HTR-8/SVneo (cell line): ENCODE measurements around the gene PLEKHA5.
"Not testable (repeated sequence)": the region's sequence is repeated elsewhere in the genome, so short reads cannot be mapped to it uniquely, and the experiment has no call there.

ENCODE experiments used
- DNase-seq: peaks from one replicate; pipeline ENCODE4 v3.0.0; 2011; ENCODE audit warnings: low spot score, mixed read lengths; ENCODE audit not compliant: insufficient read length
- FAIRE-seq: peaks from 2 replicates; lab custom pipeline; 2011; peaks lifted over from hg19 to GRCh38; lab: Jason Lieb, UNC

The PLEKHA5 gene, protein sequence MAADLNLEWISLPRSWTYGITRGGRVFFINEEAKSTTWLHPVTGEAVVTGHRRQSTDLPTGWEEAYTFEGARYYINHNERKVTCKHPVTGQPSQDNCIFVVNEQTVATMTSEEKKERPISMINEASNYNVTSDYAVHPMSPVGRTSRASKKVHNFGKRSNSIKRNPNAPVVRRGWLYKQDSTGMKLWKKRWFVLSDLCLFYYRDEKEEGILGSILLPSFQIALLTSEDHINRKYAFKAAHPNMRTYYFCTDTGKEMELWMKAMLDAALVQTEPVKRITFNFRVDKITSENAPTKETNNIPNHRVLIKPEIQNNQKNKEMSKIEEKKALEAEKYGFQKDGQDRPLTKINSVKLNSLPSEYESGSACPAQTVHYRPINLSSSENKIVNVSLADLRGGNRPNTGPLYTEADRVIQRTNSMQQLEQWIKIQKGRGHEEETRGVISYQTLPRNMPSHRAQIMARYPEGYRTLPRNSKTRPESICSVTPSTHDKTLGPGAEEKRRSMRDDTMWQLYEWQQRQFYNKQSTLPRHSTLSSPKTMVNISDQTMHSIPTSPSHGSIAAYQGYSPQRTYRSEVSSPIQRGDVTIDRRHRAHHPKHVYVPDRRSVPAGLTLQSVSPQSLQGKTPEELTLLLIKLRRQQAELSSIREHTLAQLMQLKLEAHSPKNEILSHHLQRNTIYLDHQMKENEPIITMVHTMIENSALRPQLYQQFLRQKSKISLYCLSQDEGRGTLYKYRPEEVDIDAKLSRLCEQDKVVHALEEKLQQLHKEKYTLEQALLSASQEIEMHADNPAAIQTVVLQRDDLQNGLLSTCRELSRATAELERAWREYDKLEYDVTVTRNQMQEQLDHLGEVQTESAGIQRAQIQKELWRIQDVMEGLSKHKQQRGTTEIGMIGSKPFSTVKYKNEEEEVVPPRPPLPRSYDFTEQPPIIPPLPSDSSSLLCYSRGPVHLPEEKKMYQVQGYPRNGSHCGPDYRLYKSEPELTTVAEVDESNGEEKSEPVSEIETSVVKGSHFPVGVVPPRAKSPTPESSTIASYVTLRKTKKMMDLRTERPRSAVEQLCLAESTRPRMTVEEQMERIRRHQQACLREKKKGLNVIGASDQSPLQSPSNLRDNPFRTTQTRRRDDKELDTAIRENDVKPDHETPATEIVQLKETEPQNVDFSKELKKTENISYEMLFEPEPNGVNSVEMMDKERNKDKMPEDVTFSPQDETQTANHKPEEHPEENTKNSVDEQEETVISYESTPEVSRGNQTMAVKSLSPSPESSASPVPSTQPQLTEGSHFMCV

DNA sequence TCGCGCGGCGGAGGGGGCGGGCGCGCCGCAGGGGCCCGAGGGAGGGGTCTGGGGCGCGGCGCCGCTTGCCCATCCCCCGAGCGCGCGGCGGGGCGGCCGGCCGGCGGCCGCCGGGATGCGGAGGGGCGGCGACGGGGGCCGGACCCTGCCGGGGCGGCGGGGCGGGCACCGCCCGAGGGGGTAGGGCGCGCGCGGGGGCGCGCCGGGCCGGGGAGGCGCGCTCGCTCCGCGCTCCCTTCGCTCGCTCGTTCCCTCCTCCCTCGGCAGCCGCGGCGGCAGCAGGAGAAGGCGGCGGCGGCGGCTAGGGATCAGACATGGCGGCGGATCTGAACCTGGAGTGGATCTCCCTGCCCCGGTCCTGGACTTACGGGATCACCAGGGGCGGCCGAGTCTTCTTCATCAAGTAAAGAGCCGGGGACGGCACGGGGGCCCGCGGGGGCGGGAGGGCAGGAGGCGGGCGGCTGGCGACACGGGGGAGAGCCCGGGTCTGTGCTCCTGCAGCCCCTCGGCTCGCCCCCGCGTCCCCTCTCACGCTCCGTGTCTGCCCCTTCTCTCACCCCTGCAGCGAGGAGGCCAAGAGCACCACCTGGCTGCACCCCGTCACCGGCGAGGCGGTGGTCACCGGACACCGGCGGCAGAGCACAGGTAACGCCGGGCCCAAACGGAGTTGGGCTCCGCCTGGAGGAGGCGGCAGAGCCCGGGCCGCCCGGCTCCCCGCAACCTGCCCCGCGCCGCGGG lies at the start of gene PLEKHA5:
Gene PLEKHA5 (plus strand): TSS at position 248 of the 738 bp plus-strand sequence. CDS start 67 bp downstream, at position 315.
- FAIRE-seq (peak; percentile 88), DNase-seq (peak; percentile 52)

DNA sequence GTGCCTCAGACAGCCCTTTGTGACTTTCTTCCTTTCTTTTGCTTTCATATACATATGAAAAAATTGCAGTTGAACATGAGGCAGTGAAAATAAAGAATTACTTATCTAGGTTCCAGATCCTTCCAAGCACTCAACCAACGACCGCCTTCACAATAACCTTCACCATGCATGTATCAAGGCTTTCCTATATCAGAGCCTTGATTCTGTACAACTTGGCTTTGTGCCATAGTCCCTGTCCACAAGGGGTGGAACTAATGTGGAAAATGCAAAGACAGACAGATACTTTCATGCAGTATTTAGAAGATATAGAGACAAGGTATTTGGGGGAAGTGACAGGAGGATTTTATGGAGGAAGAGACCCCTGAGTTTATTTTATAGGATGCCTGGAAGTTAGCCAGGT lies 48.6 kb upstream of the PLEKHA5 start:
- no peak for DNase-seq
- no peak for FAIRE-seq

DNA sequence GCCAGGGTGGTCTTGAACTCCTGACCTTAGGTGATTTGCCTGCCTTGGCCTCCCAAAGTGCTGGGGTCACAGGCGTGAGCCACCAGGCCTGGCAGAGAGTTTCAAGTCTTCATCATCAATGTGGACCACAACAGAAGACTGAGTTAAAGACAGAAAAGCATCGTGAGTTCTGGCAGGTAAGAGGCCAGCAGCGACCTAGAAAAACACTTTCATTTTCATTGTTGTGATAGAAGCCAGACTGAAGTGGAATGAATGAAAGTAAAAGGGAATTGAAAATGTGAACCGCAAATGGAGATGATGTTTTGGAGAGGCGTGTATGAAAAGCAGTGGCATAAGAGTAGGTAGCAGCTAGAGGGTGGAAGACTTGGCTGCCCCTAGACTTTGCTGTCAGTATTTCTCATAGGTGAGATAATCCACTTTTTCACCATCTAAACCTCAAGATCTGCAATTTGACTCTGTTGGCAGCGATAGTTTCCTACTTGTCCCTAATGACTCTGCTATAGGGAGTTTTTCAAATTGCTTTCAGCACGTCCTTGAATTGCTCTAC lies 47.1 kb upstream of the PLEKHA5 start:
- DNase-seq (no peak), FAIRE-seq (no peak)

DNA sequence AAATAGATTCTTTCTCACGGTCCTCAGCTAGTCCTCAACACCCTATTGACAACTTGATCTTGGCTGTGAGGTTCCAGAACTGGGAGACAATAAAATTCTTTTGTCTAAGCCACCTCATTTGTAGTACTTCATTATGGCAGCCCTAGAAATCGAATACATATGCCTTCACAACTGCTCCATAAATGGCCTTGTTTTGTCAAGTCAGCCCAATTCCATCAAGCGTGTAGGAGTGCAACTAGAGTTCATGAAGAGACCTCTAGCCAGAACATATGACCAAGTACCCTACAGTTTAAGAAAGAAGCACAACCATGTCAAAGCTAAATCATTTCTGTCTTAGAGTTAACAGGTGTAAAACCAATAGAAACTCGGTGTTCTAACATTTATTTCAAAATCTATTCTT lies 45.0 kb upstream of the PLEKHA5 start:
- DNase-seq = no peak
- no peak for FAIRE-seq

DNA sequence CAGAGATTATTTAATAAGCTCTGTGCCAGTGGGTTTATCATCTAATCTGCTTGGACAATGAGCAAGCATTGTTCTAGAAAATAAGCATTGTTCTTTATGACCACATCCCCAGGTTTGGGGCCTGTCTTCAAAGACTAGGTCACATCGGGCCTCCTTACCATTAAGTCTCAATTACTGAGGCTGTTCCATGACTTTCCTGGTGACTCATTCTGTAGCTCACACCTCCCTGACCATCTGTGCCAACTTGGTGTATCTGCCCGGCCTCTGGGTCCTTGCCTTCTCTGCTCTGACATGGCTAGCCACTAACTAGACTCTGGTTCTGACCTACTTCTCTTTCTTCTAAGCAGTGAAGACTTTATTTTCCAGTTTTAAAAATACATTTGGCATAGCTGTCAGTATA lies 44.4 kb upstream of the PLEKHA5 start:
- FAIRE-seq (no peak), DNase-seq (no peak)

DNA sequence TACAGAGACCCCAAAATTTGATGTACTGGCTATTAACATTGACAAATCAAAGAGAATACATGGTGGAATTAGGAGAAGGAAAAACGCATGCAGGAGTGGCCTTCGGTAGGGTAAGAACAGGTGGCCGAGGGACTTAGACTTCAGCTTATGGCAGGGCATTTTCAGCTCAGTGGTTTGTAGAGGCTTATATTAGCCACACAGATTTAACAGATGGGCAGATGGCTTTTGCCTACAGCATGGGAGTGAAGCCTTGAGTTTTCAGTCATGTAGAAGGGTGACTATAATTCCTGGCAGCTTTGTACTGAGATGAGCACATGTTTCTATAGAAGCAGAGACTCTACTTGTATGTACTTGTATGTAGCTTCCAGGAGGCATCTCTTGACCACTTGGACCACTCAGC lies 40.9 kb upstream of the PLEKHA5 start:
- FAIRE-seq (no peak), DNase-seq (no peak)

DNA sequence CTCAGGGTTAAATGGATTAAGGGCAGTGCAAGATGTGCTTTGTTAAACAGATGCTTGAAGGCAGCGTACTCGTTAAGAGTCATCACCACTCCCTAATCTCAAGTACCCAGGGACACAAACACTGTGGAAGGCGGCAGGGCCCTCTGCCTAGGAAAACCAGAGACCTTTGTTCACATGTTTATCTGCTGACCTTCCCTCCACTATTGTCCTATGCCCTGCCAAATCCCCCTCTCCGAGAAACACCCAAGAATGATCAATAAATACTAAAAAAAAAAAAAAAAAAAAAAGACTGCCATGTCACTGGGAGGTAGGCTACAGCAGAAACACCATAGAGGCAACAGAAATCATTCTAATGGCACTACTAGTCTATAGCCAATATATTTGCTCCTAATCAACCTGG lies 37.1 kb upstream of the PLEKHA5 start:
- FAIRE-seq, DNase-seq: not testable (repeated sequence)

DNA sequence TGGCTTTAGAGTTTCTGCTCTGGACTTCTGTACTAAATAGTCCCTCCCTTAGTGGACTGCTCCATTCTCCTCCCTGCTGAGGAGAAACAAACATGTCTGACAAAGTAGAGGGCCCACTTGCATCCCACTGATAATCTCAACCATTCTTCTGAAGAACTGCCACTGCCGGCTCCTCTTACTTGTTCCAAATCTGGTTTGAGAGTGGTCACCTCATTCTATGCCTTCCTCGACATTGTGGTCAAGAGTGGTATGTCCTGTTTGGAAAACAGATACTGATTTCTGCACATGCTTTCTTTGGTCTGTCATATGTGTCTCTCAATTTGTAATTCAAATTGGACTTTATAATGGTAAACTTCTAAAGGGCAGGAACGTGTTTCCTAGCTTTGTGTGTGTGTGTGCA lies 36.3 kb upstream of the PLEKHA5 start:
- DNase-seq (no peak), FAIRE-seq (no peak)

DNA sequence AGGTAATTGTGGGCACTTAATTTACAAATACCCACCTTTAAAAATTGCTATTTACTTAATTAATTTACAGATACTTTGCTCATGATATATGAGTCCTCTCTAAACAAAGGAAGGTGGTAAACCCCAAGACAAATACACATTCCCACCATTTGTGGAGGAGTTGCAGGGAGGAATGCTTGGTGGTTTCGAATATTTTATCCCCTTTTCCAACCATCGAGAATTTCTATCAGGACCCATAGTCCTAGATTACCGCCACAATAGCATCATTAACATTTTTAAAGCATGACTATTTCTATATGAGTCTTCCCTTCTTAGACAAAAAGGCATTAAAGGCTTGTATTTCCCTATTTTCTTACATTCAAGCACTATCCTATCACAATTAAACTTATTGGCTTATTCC lies 34.2 kb upstream of the PLEKHA5 start:
- FAIRE-seq = no peak
- DNase-seq = no peak

DNA sequence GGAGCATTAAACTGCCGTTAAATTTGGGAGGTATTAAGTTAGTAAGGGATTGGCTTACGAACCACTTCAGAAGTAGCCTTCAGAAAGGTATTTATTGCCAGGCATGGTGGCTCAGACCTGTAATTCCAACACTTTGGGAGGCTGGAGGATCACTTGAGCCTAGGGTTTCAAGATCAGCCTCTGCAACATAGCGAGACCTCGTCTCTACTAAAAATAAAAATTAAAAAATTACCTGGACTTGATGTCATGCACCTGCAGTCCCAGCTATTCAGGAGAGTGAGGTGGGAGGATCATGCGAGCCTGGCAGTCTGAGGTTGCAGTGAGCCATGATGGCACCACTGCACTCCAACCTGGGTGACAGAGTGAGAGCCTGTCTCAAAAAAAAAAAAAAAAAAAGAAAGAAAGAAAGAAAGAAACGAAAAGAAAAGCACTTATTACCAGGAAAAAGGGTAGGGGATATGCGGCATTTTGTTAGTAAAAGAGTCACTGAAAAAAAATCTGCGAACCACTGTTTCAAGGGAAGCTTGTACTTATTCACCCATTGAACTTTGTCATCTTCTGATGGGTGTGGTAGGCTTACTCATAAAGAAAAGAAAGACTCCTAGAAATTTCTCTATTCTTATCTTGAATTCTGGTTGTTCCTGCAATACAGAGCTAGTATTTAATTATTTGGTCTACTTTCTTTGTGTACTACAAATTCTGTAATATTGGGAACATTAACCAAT lies 33.6 kb upstream of the PLEKHA5 start:
- DNase-seq (no peak), FAIRE-seq (no peak)

DNA sequence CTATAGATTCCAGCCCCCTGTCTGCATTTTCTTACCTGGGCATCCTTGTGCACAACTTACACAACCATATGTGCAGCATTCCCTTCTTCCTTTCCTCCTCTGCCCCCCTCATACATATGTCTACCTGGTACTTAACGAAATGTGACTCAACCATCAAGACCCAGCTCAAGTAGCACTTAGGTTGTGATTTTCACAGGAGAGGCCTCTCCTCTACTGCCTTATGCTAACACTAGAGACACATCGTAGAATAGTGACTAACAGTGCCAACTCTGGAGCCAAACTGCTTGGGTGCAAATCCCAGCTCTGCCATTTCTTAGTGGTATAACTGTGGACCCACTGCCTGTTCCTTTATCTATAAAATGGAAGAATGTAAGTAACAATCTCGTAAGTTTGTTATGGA lies 24.1 kb upstream of the PLEKHA5 start:
- peak; percentile 26 for FAIRE-seq
- no peak for DNase-seq

DNA sequence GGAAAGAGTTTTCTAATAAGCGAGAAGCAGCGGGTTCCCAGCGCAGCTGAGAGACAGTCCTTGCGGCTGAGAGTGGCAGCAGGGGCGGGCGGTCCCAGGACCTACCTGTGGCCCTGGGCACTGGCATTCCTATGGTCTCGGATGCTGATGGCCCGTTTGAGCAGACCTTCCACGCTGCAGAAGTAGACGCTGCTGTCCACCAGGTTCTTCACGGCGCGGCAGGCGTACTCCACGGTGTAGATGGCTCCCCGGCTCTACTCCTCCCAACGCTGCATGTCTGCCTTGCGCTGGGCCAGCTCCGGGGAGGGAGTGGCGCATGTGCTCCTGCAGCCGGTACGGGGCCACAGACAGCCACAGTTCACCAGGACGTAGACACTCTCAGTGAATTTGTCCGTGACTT lies 21.8 kb upstream of the PLEKHA5 start:
- DNase-seq (no peak), FAIRE-seq (no peak)

DNA sequence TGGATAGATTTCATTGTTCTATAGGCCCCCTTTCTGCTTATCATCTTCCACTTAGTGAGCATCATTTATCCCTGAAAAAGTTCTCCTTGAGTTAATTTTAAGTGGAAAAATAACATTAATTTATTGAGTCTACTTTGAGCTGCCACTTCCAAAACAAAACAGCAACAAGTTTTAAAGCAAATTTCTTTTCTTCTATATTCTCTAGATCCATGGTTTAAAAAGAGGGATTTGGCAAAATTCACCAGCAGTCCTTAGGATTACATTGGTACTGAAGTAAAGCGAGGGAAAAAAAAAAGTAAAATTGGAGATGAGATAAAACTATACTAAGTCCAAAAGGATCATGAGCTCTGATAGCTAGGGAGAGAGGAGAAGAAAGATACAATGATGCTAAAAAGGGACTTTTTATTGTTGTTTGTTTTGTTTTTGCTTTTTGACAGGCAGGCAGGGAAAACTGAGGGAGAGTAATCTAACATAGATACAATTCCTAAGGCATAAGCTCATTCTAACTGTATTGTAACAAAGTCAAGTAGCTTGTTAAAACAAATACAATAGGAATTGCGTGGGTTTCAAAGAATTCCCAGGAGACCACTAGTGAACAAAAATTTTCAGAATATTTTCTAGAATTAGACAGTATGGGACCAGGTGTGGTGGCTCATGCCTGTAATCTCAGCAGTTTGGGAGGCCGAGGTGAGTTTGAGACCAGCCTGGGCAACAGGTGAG lies 19.2 kb upstream of the PLEKHA5 start:
- no peak for FAIRE-seq
- DNase-seq = no peak

DNA sequence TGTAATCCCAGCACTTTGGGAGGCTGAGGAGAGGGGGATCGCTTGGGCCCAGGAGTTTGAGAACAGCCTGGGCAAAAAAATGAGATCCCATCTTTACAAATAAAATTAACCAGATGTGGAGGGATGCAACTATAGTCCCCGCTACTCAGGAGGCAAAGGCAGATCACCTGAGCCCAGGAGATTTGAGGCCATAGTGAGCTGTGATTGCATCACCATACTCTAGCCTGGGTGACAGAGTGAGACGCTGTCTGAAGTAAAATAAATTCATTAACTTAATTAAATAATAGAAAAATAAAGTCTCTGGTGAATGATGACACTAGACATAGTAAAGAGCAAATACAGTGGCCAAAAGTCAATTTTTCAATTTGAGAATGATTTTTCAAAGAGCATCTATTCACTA lies 16.1 kb upstream of the PLEKHA5 start:
- FAIRE-seq = no peak
- no peak for DNase-seq

DNA sequence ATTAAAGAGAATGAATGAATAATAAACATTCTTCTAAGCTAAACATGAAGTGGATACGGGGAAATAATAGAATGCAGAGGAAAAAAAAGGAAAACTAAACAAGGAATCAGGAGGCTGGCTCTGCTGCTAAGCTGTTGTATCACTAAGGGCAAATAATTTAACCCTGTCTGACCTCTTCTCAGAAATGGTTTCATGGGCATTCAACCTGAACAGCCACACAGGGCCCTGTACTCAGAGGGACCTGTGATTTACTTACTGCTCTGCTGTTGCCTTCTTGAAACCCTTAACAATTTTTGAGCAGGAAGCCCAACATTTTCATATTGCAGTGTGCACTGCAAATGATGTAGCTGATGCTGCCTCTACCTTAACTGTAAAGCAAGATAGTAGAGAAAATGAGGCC lies 14.2 kb upstream of the PLEKHA5 start:
- FAIRE-seq (no peak), DNase-seq (no peak)

DNA sequence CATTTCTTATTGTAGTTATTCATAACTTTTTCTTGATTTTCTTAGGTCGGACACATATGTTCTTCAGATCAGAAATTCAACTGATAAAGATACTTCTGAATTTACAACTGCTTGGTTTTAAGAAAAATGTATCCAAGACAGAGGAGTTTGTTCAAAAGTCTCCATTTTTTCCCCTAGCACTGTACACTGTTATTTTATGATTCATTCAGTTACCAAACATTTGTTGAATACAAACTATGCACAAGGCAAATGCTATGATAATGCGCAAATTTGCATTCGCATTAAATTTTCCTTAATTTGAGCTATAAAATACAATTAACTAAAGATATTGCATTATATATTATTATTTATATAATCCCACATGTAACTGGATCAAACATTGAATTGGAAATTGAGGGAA lies 10.1 kb upstream of the PLEKHA5 start:
- no peak for FAIRE-seq
- DNase-seq = no peak

DNA sequence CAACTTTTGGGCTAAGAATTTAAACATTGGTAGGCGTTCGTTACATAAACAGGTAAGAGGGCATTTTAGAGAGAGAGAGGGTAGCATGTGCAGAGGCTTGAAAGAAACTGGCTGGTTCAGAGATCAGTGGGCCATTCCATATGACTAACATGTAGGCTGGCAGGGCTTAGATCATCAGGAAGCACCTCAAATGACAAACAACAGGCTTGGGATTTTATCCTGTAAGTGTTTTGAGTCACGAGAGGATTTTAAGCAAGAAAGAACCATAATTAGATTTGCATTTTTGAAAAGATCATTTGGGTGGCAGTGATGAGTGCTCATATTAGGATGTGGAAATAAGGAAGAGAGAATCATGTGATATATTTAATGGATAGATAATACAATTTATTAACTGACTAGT lies 8.7 kb upstream of the PLEKHA5 start:
- no peak for FAIRE-seq
- no peak for DNase-seq

DNA sequence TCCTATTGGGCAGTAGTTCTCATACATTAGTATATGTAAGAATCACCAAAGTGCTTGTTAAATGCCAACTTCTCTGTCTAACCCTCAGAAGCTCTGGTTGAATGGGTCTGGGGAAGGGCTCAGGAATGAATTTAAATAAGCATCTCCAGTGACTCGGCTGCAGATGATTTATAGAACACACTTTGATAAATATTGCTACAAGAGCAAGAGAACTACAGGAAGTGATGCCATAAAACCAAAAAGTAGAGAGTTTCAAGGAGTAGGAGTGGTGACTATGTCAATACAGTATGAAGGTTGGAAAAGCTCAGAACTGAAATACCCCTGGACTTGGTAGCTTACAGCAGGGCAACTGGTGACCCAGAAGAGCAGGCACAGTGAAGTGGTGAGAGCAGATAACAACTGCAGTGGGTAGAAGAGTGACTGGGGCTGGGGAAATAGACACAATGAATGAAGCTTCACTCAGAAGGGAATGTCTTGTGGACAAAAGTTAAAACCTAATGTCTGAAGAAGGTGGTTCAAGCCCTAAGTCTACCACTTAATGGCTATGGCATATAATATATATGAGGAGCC lies 8.0 kb upstream of the PLEKHA5 start:
- FAIRE-seq = no peak
- DNase-seq = no peak
